GM12878 (cell line): Measurements from ENCODE around the gene APOBEC3B. TPM values are rescaled to one million over a fixed set of nuclear protein-coding genes. Genes with fewer than 3 reads are reported as not detected.

Experiments used
- CEBPB ChIP-seq, 2 experiments: fragments of 150-350 bp in 1 of 2; IDR thresholded peaks; 2 replicates each; pipeline ENCODE4 v1.6.1; 2012 to 2014; ENCODE audit warnings: low read depth in 2 of 2, low read length in 2 of 2, borderline replicate concordance in 1 of 2, inconsistent platforms in 1 of 2
- EP300 ChIP-seq, 2 experiments: fragments of 150-350 bp in 1 of 2; IDR thresholded peaks; 2 replicates each; pipeline ENCODE4 v1.6.1; 2011 to 2012; ENCODE audit warnings: low read depth in 2 of 2, low read length in 2 of 2, borderline replicate concordance in 1 of 2, improper control_type of control experiment in 1 of 2, inconsistent platforms in 1 of 2; ENCODE audit not compliant: control insufficient read depth in 1 of 2
- ETV6 ChIP-seq, 2 experiments: fragments of 450-650 bp in 1 of 2; IDR thresholded peaks in 1 of 2; conservative IDR thresholded peaks in 1 of 2; 2 replicates each; pipeline ENCODE4 v1.6.1; 2014; ENCODE audit warnings: antibody characterized with exemption in 1 of 2, borderline replicate concordance in 1 of 2, low read depth in 1 of 2, mild to moderate bottlenecking in 1 of 2, moderate library complexity in 1 of 2
- EZH2 ChIP-seq: IDR thresholded peaks from 2 replicates; pipeline ENCODE4 v1.6.1; 2012; ENCODE audit warnings: low read depth, mild to moderate bottlenecking, control low read depth, inconsistent platforms, low read length, borderline replicate concordance; ENCODE audit not compliant: control insufficient read depth
- GATAD2B ChIP-seq: fragments of 450-650 bp; conservative IDR thresholded peaks from 2 replicates; pipeline ENCODE4 v1.6.1; 2017; ENCODE audit warnings: low read depth, mild to moderate bottlenecking, moderate library complexity
- HCFC1 ChIP-seq: fragments of 150-350 bp; IDR thresholded peaks from 2 replicates; pipeline ENCODE4 v1.6.1; 2014; ENCODE audit warnings: low read length
- HDAC6 ChIP-seq: fragments of 200-600 bp; sonication (generic); IDR thresholded peaks from one replicate; pipeline ENCODE4 v1.8.0; 2017; ENCODE audit warnings: antibody characterized with exemption; ENCODE audit not compliant: unreplicated experiment
- IKZF1 ChIP-seq: fragments of 450-650 bp; conservative IDR thresholded peaks from 2 replicates; pipeline ENCODE4 v1.6.1; 2017; ENCODE audit warnings: antibody characterized with exemption, mild to moderate bottlenecking
- KAT2A ChIP-seq: conservative IDR thresholded peaks from 2 replicates; pipeline ENCODE4 v1.6.1; 2011; ENCODE audit warnings: low read depth, low read length; ENCODE audit not compliant: control insufficient read depth
- LARP7 ChIP-seq: fragments of 450-650 bp; IDR thresholded peaks from 2 replicates; pipeline ENCODE4 v1.6.1; 2017; ENCODE audit warnings: mild to moderate bottlenecking
- NFYB ChIP-seq: IDR thresholded peaks from 2 replicates; pipeline ENCODE4 v1.6.1; 2011; ENCODE audit warnings: low read depth, mild to moderate bottlenecking, low read length, improper control_type of control experiment, moderate library complexity; ENCODE audit not compliant: insufficient read depth
- NKRF ChIP-seq: fragments of 450-650 bp; conservative IDR thresholded peaks from 2 replicates; pipeline ENCODE4 v1.6.1; 2017; ENCODE audit warnings: mild to moderate bottlenecking, moderate library complexity
- PAX5 ChIP-seq: IDR thresholded peaks from 2 replicates; pipeline ENCODE4 v1.6.1; 2011; ENCODE audit warnings: low read depth, low read length, borderline replicate concordance
- REST ChIP-seq: IDR thresholded peaks from 2 replicates; pipeline ENCODE4 v1.6.1; 2012; ENCODE audit warnings: mild to moderate bottlenecking, low read depth, low read length
- SMAD1 ChIP-seq: fragments of 450-650 bp; IDR thresholded peaks from 2 replicates; pipeline ENCODE4 v1.6.1; 2018; ENCODE audit warnings: mild to moderate bottlenecking, low read depth; ENCODE audit not compliant: partially characterized antibody
- SPI1 ChIP-seq: IDR thresholded peaks from 2 replicates; pipeline ENCODE4 v1.6.1; 2011; ENCODE audit warnings: low read depth, mild to moderate bottlenecking, low read length, moderate library complexity, borderline replicate concordance; ENCODE audit not compliant: insufficient read depth
- SUPT20H ChIP-seq: IDR thresholded peaks from 2 replicates; pipeline ENCODE4 v1.6.1; 2011; ENCODE audit warnings: low read depth, mild to moderate bottlenecking, low read length, moderate library complexity, borderline replicate concordance; ENCODE audit not compliant: control insufficient read depth
- SUZ12 ChIP-seq: fragments of 200-600 bp; sonication (generic); IDR thresholded peaks from one replicate; pipeline ENCODE4 v1.6.1; 2018; ENCODE audit warnings: antibody characterized with exemption, mild to moderate bottlenecking; ENCODE audit not compliant: unreplicated experiment
- TCF12 ChIP-seq: IDR thresholded peaks from 2 replicates; pipeline ENCODE4 v1.6.1; 2011; ENCODE audit warnings: low read depth, mild to moderate bottlenecking, low read length
- YBX1 ChIP-seq: fragments of 450-650 bp; IDR thresholded peaks from 2 replicates; pipeline ENCODE4 v1.6.1; 2016; ENCODE audit warnings: antibody characterized with exemption
- ZSCAN29 ChIP-seq: fragments of 450-650 bp; IDR thresholded peaks from 2 replicates; pipeline ENCODE4 v1.6.1; 2017; ENCODE audit warnings: mild to moderate bottlenecking, moderate library complexity
- polyA plus RNA-seq, 11 experiments: library from polyadenylated mRNA; depleted of rRNA in 4 of 11; unstranded in 6 of 11; stranded (reverse) in 5 of 11; fragments of >200 nt; fragmentation: Nextera tagmentation in 4 of 11; fragmentation: Illumina TruSeq in 1 of 11; extraction: Ambion mirVana in 4 of 11; extraction: Trizol in 1 of 11; gene quantifications; 1 replicate in 1 of 11; 2 replicates in 10 of 11; pipeline versions ENCODE4 v1.2.1 to v1.2.3, GENCODE V29; 2011 to 2016; ENCODE audit warnings: inconsistent platforms in 2 of 11, missing spikeins in 2 of 11, low read depth in 1 of 11
- total RNA-seq, 4 experiments: library from RNA; depleted of rRNA in 3 of 4; stranded (reverse); fragments of >200 nt in 3 of 4; fragmentation: Illumina TruSeq in 1 of 4; extraction: Trizol in 1 of 4; gene quantifications; 2 replicates each; pipeline versions ENCODE4 v1.2.1 to v1.2.3, GENCODE V29; 2013 to 2021
- TF ChIP-seq, protein P1 (sequence below): IDR thresholded peaks from 2 replicates; pipeline ENCODE4 v1.6.1; 2012; ENCODE audit warnings: low read depth, low read length, improper control_type of control experiment
- TF ChIP-seq, protein P2 (sequence below): IDR thresholded peaks from 2 replicates; pipeline ENCODE4 v1.6.1; 2012; ENCODE audit warnings: low read length, inconsistent platforms

The APOBEC3B gene
- total and polyA plus RNA-seq, 10 of the 15 experiments (the other 5 are each of a cell fraction or from before 2014, with no cell fraction given) = 2.4 to 75.1 (median 30.9) TPM

- TF ChIP-seq LARP7 = no peak
- no peak for TF ChIP-seq ZSCAN29
- no peak for TF ChIP-seq NKRF
- peak in 1 of 2 experiments; percentile 54; a peak in 1 of 4 replicates for TF ChIP-seq CEBPB (IDR thresholded peaks at IDR 0.05; ENCODE audit: borderline replicate concordance in 1 of 2, low read depth in 2 of 2, low read length in 2 of 2)
- TF ChIP-seq NFYB = no peak
- TF ChIP-seq IKZF1 = peak; percentile 92
- TF ChIP-seq KAT2A = no peak
- no peak for TF ChIP-seq HCFC1
- TF ChIP-seq SMAD1 = no peak
- TF ChIP-seq SPI1 = peak; percentile 33; the same call in 1 of the 2 replicates
- TF ChIP-seq SUPT20H = no peak
- TF ChIP-seq TCF12 = peak; percentile 32; the same call in 1 of the 2 replicates
- TF ChIP-seq, protein P1, sequence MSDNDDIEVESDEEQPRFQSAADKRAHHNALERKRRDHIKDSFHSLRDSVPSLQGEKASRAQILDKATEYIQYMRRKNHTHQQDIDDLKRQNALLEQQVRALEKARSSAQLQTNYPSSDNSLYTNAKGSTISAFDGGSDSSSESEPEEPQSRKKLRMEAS = no peak
- TF ChIP-seq ETV6 (conservative IDR thresholded peaks at IDR 0.05 in 1 of 2, IDR thresholded peaks at IDR 0.05 in 1 of 2; ENCODE audit: borderline replicate concordance in 1 of 2, low read depth in 1 of 2) = peak in 1 of 2 experiments; percentile 87; a peak in 2 of 4 replicates
- TF ChIP-seq PAX5 = peak; percentile 80
- no peak for TF ChIP-seq YBX1
- TF ChIP-seq EP300 (IDR thresholded peaks at IDR 0.05; ENCODE audit: borderline replicate concordance in 1 of 2, control insufficient read depth in 1 of 2, low read depth in 2 of 2, low read length in 2 of 2) = peak; percentile 61 to 62; a peak in 1 of 4 replicates
- TF ChIP-seq, protein P2, sequence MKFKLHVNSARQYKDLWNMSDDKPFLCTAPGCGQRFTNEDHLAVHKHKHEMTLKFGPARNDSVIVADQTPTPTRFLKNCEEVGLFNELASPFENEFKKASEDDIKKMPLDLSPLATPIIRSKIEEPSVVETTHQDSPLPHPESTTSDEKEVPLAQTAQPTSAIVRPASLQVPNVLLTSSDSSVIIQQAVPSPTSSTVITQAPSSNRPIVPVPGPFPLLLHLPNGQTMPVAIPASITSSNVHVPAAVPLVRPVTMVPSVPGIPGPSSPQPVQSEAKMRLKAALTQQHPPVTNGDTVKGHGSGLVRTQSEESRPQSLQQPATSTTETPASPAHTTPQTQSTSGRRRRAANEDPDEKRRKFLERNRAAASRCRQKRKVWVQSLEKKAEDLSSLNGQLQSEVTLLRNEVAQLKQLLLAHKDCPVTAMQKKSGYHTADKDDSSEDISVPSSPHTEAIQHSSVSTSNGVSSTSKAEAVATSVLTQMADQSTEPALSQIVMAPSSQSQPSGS = 0 out of 2 replicates have a peak, but pooled peaks have one; percentile 51
- TF ChIP-seq EZH2 = no peak
- no peak for TF ChIP-seq HDAC6
- no peak for TF ChIP-seq SUZ12
- TF ChIP-seq GATAD2B = peak; percentile 48
- no peak for TF ChIP-seq REST
These were observed 40.6 kb upstream of the APOBEC3B start (continued) for GRCh38 chr22:38941488-38941987.
